AG04450 (cell line): ENCODE results near the gene OVOL1. TPM values are rescaled to one million over a fixed set of nuclear protein-coding genes. Genes with fewer than 3 reads are reported as not detected.

ENCODE experiments used
- CTCF ChIA-PET: fragments of 300-600, 350-600 bp; formaldehyde crosslinking; extraction: SDS; loops from one replicate; lab custom pipeline; 2022; ENCODE audit warnings: antibody characterized with exemption, inconsistent platforms; lab: Charles Lee
- POLR2A ChIA-PET: fragments of 350-600 bp; formaldehyde crosslinking; extraction: SDS; loops from one replicate; lab custom pipeline; 2021; ENCODE audit warnings: antibody characterized with exemption, inconsistent platforms; lab: Yijun Ruan, JAX
- DNase-seq: peaks from one replicate; pipeline ENCODE4 v3.0.0-alpha.2; 2011; ENCODE audit warnings: low read depth, low spot score
- H3K27ac ChIP-seq: one replicate; pipeline ENCODE4 v1.5.1; 2012; ENCODE audit warnings: low read depth, low read length, control low read depth
- H3K27me3 ChIP-seq: one replicate; pipeline ENCODE4 v1.6.0; 2012; ENCODE audit warnings: low read length; ENCODE audit not compliant: control insufficient read depth, insufficient read depth
- H3K4me3 ChIP-seq: 2 replicates; pipeline ENCODE4 v1.5.1; 2011; ENCODE audit warnings: mild to moderate bottlenecking, low read depth, low read length, control low read depth
- H3K9me3 ChIP-seq: 2 replicates; pipeline ENCODE4 v1.5.1; 2012; ENCODE audit warnings: low read length; ENCODE audit not compliant: control insufficient read depth, insufficient read depth
- CTCF ChIP-seq: IDR thresholded peaks from 2 replicates; pipeline ENCODE4 v1.5.1; 2011; ENCODE audit warnings: low read depth, low read length, control low read depth, inconsistent platforms
- polyA minus RNA-seq: library from RNA; depleted of rRNA, polyadenylated mRNA; stranded (reverse); fragments of >200 nt; gene quantifications from 2 replicates; pipeline ENCODE4 v1.2.3, GENCODE V29; 2011; rRNA and poly(A)+ RNA removed
- polyA plus RNA-seq: library from polyadenylated mRNA; depleted of rRNA; stranded (reverse); fragments of >200 nt; gene quantifications from 2 replicates; pipeline ENCODE4 v1.2.3, GENCODE V29; 2011; rRNA removed

Gene OVOL1
- not detected in 2 replicates for polyA plus RNA-seq
- polyA minus RNA-seq = not detected in 2 replicates

GRCh38 chr11:65786786-65787636 is at the start of gene OVOL1:
OVOL1 (plus strand) TSS chr11:65787063; CDS start chr11:65787374, 311 bp downstream.
- TF ChIP-seq CTCF = no peak
- no peak for DNase-seq
- POLR2A ChIA-PET = no interaction called here
- Histone ChIP-seq H3K9me3 (no peaks in the 10 kb centered on the region; the same call in 1 of the 2 replicates), H3K4me3 (no peak within 1 kb of the TSS), H3K27ac (no peak within 1 kb of the TSS), H3K27me3 (peaks cover 65% of the 10 kb centered on the region)
- CTCF ChIA-PET = no interaction called here

GRCh38 chr11:65739022-65739421 is 47.8 kb upstream of the OVOL1 start:
- no peak overlapping the region for H3K27ac ChIP-seq
- H3K27me3 ChIP-seq = peaks cover 10% of the 10 kb centered on the region
- no peak overlapping the region for H3K4me3 ChIP-seq
- H3K9me3 ChIP-seq = no peaks in the 10 kb centered on the region
- ChIA-PET POLR2A (no interaction called here), CTCF (no interaction called here)
- DNase-seq = no peak
- TF ChIP-seq CTCF = no peak

GRCh38 chr11:65741185-65741584 is 45.7 kb upstream of the OVOL1 start:
- Histone ChIP-seq H3K27ac (no peak overlapping the region), H3K9me3 (peaks cover 6% of the 10 kb centered on the region; the same call in 1 of the 2 replicates), H3K4me3 (no peak overlapping the region), H3K27me3 (peaks cover 10% of the 10 kb centered on the region)
- CTCF ChIA-PET = interaction anchor here (1.1 kb wide), 1 partner anchor 29 kb away, joined by 3 read pairs; the partner anchor contains the start of gene KAT5
- POLR2A ChIA-PET = no interaction called here
- TF ChIP-seq CTCF = no peak
- no peak for DNase-seq

GRCh38 chr11:65742353-65742752 is 44.5 kb upstream of the OVOL1 start:
- CTCF ChIA-PET = no interaction called here

More at GRCh38 chr11:65742353-65742752, 44.5 kb upstream of the OVOL1 start:
- no peak overlapping the region for H3K4me3 ChIP-seq
- H3K9me3 ChIP-seq = peaks cover 6% of the 10 kb centered on the region; the same call in 1 of the 2 replicates
- peaks cover 10% of the 10 kb centered on the region for H3K27me3 ChIP-seq
- TF ChIP-seq CTCF = no peak
- POLR2A ChIA-PET = no interaction called here
- DNase-seq = no peak
- H3K27ac ChIP-seq = no peak overlapping the region
